Karpas-422 (cell line): ENCODE measurements around the gene YOD1. TPM values are rescaled to one million over a fixed set of nuclear protein-coding genes. Genes with fewer than 3 reads are reported as not detected.

Experiments
- DNase-seq: peaks from one replicate; pipeline ENCODE4 v3.0.0-alpha.2; 2015
- H2AFZ ChIP-seq: fragments of 200-600 bp; sonication (generic); 2 replicates; pipeline ENCODE4 v1.6.1; 2014; ENCODE audit warnings: antibody characterized with exemption, low read length, mixed read lengths
- H3K27ac ChIP-seq: fragments of 200-600 bp; sonication (generic); 2 replicates; pipeline ENCODE4 v1.5.1; 2014; ENCODE audit warnings: mild to moderate bottlenecking, low read length, moderate library complexity
- H3K27me3 ChIP-seq: fragments of 200-600 bp; sonication (generic); 2 replicates; pipeline ENCODE4 v1.6.1; 2014; ENCODE audit warnings: low read length, mixed read lengths
- H3K36me3 ChIP-seq: fragments of 200-600 bp; sonication (generic); 2 replicates; pipeline ENCODE4 v1.6.1; 2014; ENCODE audit warnings: low read length, mixed read lengths; ENCODE audit not compliant: insufficient read depth
- H3K4me1 ChIP-seq: fragments of 200-600 bp; sonication (generic); 2 replicates; pipeline ENCODE4 v1.6.1; 2014; ENCODE audit warnings: mild to moderate bottlenecking, low read length, mixed read lengths
- H3K4me2 ChIP-seq: fragments of 200-600 bp; sonication (generic); 2 replicates; pipeline ENCODE4 v1.6.1; 2014; ENCODE audit warnings: low read length, low read depth, mild to moderate bottlenecking; ENCODE audit not compliant: poor library complexity, severe bottlenecking
- H3K4me3 ChIP-seq: fragments of 200-600 bp; sonication (generic); 2 replicates; pipeline ENCODE4 v1.5.1; 2014; ENCODE audit warnings: mild to moderate bottlenecking, antibody characterized with exemption, low read length, mixed read lengths
- H3K79me2 ChIP-seq: fragments of 200-600 bp; sonication (generic); 2 replicates; pipeline ENCODE4 v1.6.1; 2014; ENCODE audit warnings: mild to moderate bottlenecking, low read length, mixed read lengths
- H3K9ac ChIP-seq: fragments of 200-600 bp; sonication (generic); 2 replicates; pipeline ENCODE4 v1.6.0; 2014; ENCODE audit warnings: low read length
- H3K9me2 ChIP-seq: fragments of 200-600 bp; sonication (generic), shearing (Covaris generic); replicated peaks from 2 replicates; pipeline ENCODE4 v1.6.0; 2014; ENCODE audit warnings: mild to moderate bottlenecking, low read length, moderate library complexity; ENCODE audit not compliant: insufficient read depth
- H3K9me3 ChIP-seq: fragments of 300-700, 200-600 bp; sonication (generic); 2 replicates; pipeline ENCODE4 v1.6.1; 2014; ENCODE audit warnings: low read length, mixed read lengths
- H4K20me1 ChIP-seq: fragments of 200-600 bp; sonication (generic); 2 replicates; pipeline ENCODE4 v1.6.1; 2014; ENCODE audit warnings: mild to moderate bottlenecking, antibody characterized with exemption, low read length, low read depth; ENCODE audit not compliant: insufficient read depth
- total RNA-seq: library from RNA; depleted of rRNA; stranded (reverse); fragments of >200 nt; shearing (Covaris generic); gene quantifications from 2 replicates; pipeline ENCODE4 v1.2.3, GENCODE V29; 2014; ENCODE audit warnings: low replicate concordance

The YOD1 gene
- total RNA-seq, 1 experiment from 2014 or later, result not detected

- Histone ChIP-seq H3K9me3 (no peaks in the 10 kb centered on the region), H3K9ac (no peak overlapping the region), H3K4me1 (no peaks in the 10 kb centered on the region), H2AFZ (no peak overlapping the region), H3K4me3 (no peak overlapping the region), H3K79me2 (no peaks in the 10 kb centered on the region), H3K27ac (no peak overlapping the region), H3K9me2 (no peaks in the 10 kb centered on the region), H4K20me1 (no peaks in the 10 kb centered on the region), H3K36me3 (no peaks in the 10 kb centered on the region), H3K4me2 (no peak overlapping the region), H3K27me3 (no peaks in the 10 kb centered on the region)
- peak; percentile 23 for DNase-seq
Measured at GRCh38 chr1:207017615-207018559, 33.1 kb downstream of the YOD1 start.

DNA sequence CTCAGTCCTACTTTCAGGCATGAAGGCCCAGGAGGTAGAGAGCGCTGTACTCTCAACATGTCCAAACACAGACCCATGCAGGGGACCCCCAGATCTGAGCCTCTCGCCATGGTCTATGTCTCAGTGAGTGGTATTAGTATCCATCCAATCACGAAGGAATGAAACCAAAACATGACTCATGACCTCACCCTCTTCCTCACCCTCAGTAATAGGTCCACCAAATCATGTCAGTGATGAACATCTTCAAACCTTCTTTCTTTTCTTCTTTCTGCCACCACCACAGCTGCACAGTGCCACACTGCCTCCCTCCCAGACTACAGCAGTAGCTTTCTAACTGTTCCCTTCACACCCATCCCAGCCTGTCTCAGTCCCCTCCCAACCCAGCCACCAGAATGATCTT lies 35.2 kb downstream of the YOD1 start:
- no peaks in the 10 kb centered on the region for H4K20me1 ChIP-seq
- no peaks in the 10 kb centered on the region for H3K27me3 ChIP-seq
- no peak for DNase-seq
- H3K4me3 ChIP-seq, result no peak overlapping the region
- H3K9me3 ChIP-seq, result no peaks in the 10 kb centered on the region
- H3K9me2 ChIP-seq, result no peaks in the 10 kb centered on the region
- no peak overlapping the region for H3K9ac ChIP-seq
- H3K4me1 ChIP-seq, result no peaks in the 10 kb centered on the region
- no peaks in the 10 kb centered on the region for H3K36me3 ChIP-seq
- H3K4me2 ChIP-seq, result no peak overlapping the region
- H2AFZ ChIP-seq, result no peak overlapping the region
- no peaks in the 10 kb centered on the region for H3K79me2 ChIP-seq
- no peak overlapping the region for H3K27ac ChIP-seq

DNA sequence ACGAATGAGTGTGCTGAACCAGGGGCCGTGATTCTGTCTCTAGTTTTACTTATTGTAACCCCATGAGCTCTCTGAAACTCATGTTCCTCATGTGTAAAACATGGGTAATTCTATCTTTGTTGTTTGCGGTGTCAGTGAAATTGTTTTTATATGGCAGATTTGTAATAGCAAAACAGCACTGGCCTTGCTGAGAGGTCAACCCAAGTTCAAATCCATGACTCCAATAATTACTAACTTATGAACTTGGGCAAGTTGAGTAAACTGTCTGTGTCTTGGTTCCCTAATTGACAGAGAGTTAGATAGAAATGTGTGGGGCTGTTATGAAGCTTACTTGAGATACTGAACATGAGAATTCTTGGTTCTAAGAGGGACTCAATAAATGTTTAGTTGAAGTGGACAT lies 36.3 kb downstream of the YOD1 start:
- Histone ChIP-seq H3K9me2 (no peaks in the 10 kb centered on the region), H3K4me1 (no peaks in the 10 kb centered on the region), H2AFZ (no peak overlapping the region), H3K9me3 (no peaks in the 10 kb centered on the region), H4K20me1 (no peaks in the 10 kb centered on the region), H3K27ac (no peak overlapping the region), H3K36me3 (no peaks in the 10 kb centered on the region), H3K4me3 (no peak overlapping the region), H3K9ac (no peak overlapping the region), H3K27me3 (no peaks in the 10 kb centered on the region), H3K4me2 (no peak overlapping the region), H3K79me2 (no peaks in the 10 kb centered on the region)
- no peak for DNase-seq

DNA sequence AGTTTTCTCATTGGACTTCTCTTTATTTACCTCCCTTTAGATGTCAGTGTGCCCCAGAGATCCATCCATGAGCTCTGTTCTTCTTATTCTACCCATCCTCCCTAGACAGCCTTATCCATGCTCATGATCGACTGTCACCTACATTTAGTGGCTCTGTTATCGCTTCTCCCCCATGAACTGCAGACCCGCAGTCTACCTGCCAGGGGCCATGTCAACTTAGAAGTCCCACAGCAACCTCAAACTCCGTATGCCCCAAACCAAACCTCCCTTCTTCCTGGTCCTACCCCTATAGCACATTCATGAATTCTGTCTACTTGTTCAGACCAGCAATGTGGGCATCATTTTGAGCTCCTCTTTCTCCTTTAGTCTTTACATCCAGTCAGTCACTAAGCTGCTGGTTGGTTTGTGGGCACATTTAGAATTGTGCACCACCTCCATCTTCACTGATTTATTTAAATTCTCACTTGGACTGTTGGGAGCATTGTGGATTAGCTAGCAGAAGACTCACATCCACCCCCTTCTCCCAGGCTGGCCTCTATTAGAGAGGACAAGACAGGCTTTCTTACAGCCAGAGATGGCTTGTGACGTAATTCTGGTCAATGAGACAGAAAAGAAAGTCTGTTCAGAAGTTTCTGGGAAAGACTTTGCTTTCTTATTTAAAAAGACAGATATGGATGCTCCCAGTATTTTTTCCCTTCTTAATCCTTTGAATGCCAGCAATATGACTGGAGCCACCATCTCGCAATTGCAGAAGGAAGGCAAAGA lies 37.5 kb downstream of the YOD1 start:
- Histone ChIP-seq H3K36me3 (no peaks in the 10 kb centered on the region), H3K4me3 (no peak overlapping the region), H3K9me3 (no peaks in the 10 kb centered on the region), H3K79me2 (no peaks in the 10 kb centered on the region), H3K27ac (no peak overlapping the region), H3K4me1 (no peaks in the 10 kb centered on the region), H3K9ac (no peak overlapping the region), H3K27me3 (no peaks in the 10 kb centered on the region), H2AFZ (no peak overlapping the region), H4K20me1 (no peaks in the 10 kb centered on the region), H3K9me2 (no peaks in the 10 kb centered on the region), H3K4me2 (no peak overlapping the region)
- no peak for DNase-seq

DNA sequence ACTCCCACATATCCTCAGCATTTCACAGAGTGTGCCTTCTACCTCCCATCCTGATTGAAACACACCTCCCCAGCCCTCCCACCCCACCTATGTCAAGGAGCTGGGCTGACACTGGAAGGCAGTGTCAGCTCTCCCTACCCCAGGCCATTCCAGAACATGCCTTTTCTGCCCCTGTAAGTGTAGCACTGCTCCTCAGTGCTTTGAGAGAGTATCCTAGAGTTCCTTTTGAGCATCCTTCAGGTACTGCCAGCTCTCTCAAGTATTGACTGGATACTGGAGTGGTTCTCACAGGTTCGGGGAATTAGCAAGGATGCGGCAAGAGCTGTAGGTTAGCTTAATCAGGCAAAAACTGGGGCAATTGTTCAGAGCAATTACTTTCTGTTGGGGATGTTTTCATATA lies 40.3 kb downstream of the YOD1 start:
- Histone ChIP-seq H3K27me3 (no peaks in the 10 kb centered on the region), H3K9me3 (no peaks in the 10 kb centered on the region), H2AFZ (no peak overlapping the region), H3K9ac (no peak overlapping the region), H4K20me1 (no peaks in the 10 kb centered on the region), H3K36me3 (no peaks in the 10 kb centered on the region), H3K79me2 (no peaks in the 10 kb centered on the region), H3K27ac (no peak overlapping the region), H3K9me2 (no peaks in the 10 kb centered on the region), H3K4me3 (no peak overlapping the region), H3K4me2 (no peak overlapping the region), H3K4me1 (no peaks in the 10 kb centered on the region)
- no peak for DNase-seq

GRCh38 chr1:207009945-207010344 lies 41.1 kb downstream of the YOD1 start:
- Histone ChIP-seq H3K27me3 (no peaks in the 10 kb centered on the region), H4K20me1 (no peaks in the 10 kb centered on the region), H3K4me2 (no peak overlapping the region), H3K27ac (no peak overlapping the region), H2AFZ (no peak overlapping the region), H3K79me2 (no peaks in the 10 kb centered on the region), H3K36me3 (no peaks in the 10 kb centered on the region), H3K4me1 (no peaks in the 10 kb centered on the region), H3K4me3 (no peak overlapping the region), H3K9me2 (no peaks in the 10 kb centered on the region), H3K9me3 (no peaks in the 10 kb centered on the region), H3K9ac (no peak overlapping the region)
- DNase-seq, result no peak

- Histone ChIP-seq H3K4me3 (no peak overlapping the region), H3K9ac (no peak overlapping the region), H4K20me1 (no peaks in the 10 kb centered on the region), H2AFZ (no peak overlapping the region), H3K36me3 (no peaks in the 10 kb centered on the region), H3K79me2 (no peaks in the 10 kb centered on the region), H3K9me2 (no peaks in the 10 kb centered on the region), H3K4me2 (no peak overlapping the region), H3K9me3 (no peaks in the 10 kb centered on the region), H3K27me3 (no peaks in the 10 kb centered on the region), H3K27ac (no peak overlapping the region), H3K4me1 (no peaks in the 10 kb centered on the region)
- peak; percentile 23 for DNase-seq
Measured at GRCh38 chr1:207009182-207009850, 41.7 kb downstream of the YOD1 start.
